ENCODE measurements around the gene TAOK1. TPM values are rescaled to one million over a fixed set of nuclear protein-coding genes. Genes with fewer than 3 reads are reported as not detected.
"Not testable (repeated sequence)": the region's sequence is repeated elsewhere in the genome, so short reads cannot be mapped to it uniquely, and the experiment has no call there.

Gene TAOK1
- total RNA-seq, 1 experiment from 2014 or later, result 56.3 TPM

DNA sequence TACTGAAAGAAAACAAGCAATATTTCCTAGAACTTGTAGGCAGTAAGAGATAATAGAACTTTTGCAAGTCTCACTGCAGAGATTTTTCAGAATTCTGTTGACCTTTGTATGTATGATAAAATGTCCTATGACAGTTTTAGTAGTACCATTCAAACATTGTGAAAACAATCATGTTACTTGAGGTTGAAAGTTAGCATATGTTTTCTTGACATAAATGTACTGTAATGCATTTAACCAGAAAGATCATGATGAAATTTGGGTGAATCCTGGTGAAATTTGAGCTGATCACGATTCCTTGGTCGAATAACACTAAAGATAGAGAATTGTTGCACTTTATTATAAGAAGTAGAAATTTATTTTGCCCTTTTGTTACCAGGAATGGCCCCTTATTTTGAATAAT is 85.7 kb downstream of the TAOK1 start:
- no peaks in the 10 kb centered on the region for H3K79me2 ChIP-seq (ENCODE audit: insufficient read depth, low read length)
- intact Hi-C loops (cut with micrococcal nuclease), result no loop called here
- DNase-seq (ENCODE audit: low read depth, low spot score), result no peak
- no peaks in the 10 kb centered on the region for H3K27me3 ChIP-seq (ENCODE audit: insufficient read depth, low read length)
- no peak overlapping the region for H2AFZ ChIP-seq (ENCODE audit: low read depth, low read length, poor library complexity, severe bottlenecking)
- H3K9ac ChIP-seq (ENCODE audit: low read length), result no peak overlapping the region
- H3K27ac ChIP-seq (ENCODE audit: low read depth, low read length), result no peak overlapping the region
- no peaks in the 10 kb centered on the region for H3K4me1 ChIP-seq (ENCODE audit: control insufficient read depth in 1 of 2, insufficient read depth in 2 of 2, low read length in 2 of 2)
- no peak overlapping the region for H3K4me2 ChIP-seq (ENCODE audit: low read length)
- H3K4me3 ChIP-seq (replicated peaks in 1 of 2; ENCODE audit: low read depth in 1 of 2, low read length in 2 of 2), result no peak overlapping the region
- CTCF ChIA-PET, result no interaction called here
- no peaks in the 10 kb centered on the region for H3K9me2 ChIP-seq (ENCODE audit: insufficient read depth)
- H4K20me1 ChIP-seq (ENCODE audit: insufficient read depth), result no peaks in the 10 kb centered on the region; the same call in 1 of the 2 replicates
- no peaks in the 10 kb centered on the region for H3K9me3 ChIP-seq (ENCODE audit: control insufficient read depth in 1 of 2, insufficient read depth in 1 of 2, low read depth in 1 of 2, low read length in 2 of 2)
- TF ChIP-seq POLR2AphosphoS5 (IDR thresholded peaks at IDR 0.05; ENCODE audit: low read depth, low read length) (no peak), CEBPB (IDR thresholded peaks at IDR 0.05; ENCODE audit: low read depth) (no peak), JUND (IDR thresholded peaks at IDR 0.05) (no peak), ZNF274 (IDR thresholded peaks at IDR 0.05; ENCODE audit: low read depth, low read length) (no peak), ZFX (IDR thresholded peaks at IDR 0.05) (no peak), EZH2phosphoT487 (IDR thresholded peaks at IDR 0.05; ENCODE audit: borderline replicate concordance) (no peak), SIN3A (IDR thresholded peaks at IDR 0.05; ENCODE audit: low read depth) (no peak)
- TF ChIP-seq, protein P1, sequence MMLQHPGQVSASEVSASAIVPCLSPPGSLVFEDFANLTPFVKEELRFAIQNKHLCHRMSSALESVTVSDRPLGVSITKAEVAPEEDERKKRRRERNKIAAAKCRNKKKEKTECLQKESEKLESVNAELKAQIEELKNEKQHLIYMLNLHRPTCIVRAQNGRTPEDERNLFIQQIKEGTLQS (IDR thresholded peaks at IDR 0.05), result no peak
- RAD21 ChIA-PET (ENCODE audit: low non-redundant PET in 1 of 2, low total read pairs in 2 of 2, uncharacterized antibody in 2 of 2, unreplicated experiment in 2 of 2), result no interaction called here
- BruUV-seq (replicated peaks), result no TSS peak
- POLR2A ChIA-PET, result no interaction called here
- no peak for ATAC-seq
- peaks cover 0 to 4% of the 10 kb centered on the region in 2 experiments; a peak in 2 of 4 replicates for H3K36me3 ChIP-seq (ENCODE audit: control insufficient read depth in 1 of 2, insufficient read depth in 2 of 2, low read length in 2 of 2)

DNA sequence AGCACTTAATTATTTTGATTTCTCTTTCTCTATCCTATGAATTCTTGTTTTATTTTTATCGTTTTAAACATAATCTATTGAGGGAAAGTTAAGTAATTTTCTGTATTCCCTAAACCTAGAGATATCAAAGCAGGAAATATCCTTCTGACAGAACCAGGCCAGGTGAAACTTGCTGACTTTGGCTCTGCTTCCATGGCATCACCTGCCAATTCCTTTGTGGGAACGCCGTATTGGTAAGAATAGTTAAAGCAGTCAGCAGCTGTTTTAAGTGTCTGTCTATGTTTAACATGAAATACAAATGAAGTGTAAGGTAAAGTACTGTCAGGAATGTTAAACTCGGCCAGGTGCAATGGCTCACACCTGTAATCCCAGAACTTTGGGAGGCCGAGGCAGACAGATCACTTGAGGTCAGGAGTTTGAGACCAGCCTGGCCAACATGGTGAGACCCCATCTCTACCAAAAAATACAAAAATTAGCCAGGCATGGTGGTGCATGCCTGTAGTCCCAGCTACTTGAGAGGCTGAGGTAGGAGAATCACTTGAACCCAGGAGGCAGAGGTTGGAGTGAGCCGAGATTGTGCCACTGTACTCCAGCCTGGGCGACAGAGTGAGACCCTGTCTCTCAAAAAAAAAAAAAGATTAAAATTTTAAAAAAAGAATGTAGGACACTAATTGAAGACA is 90.2 kb downstream of the TAOK1 start:
- H3K4me2 ChIP-seq (ENCODE audit: low read length); H3K9me2 ChIP-seq (ENCODE audit: insufficient read depth); H3K36me3 ChIP-seq (ENCODE audit: control insufficient read depth in 1 of 2, insufficient read depth in 2 of 2, low read length in 2 of 2); H3K27ac ChIP-seq (ENCODE audit: low read depth, low read length); H2AFZ ChIP-seq (ENCODE audit: low read depth, low read length, poor library complexity, severe bottlenecking); POLR2A ChIA-PET; H4K20me1 ChIP-seq (ENCODE audit: insufficient read depth); H3K4me1 ChIP-seq (ENCODE audit: control insufficient read depth in 1 of 2, insufficient read depth in 2 of 2, low read length in 2 of 2); H3K79me2 ChIP-seq (ENCODE audit: insufficient read depth, low read length); RAD21 ChIA-PET (ENCODE audit: low non-redundant PET in 1 of 2, low total read pairs in 2 of 2, uncharacterized antibody in 2 of 2, unreplicated experiment in 2 of 2); CTCF ChIA-PET; ATAC-seq; BruUV-seq (replicated peaks); H3K27me3 ChIP-seq (ENCODE audit: insufficient read depth, low read length); H3K9ac ChIP-seq (ENCODE audit: low read length); H3K9me3 ChIP-seq (ENCODE audit: control insufficient read depth in 1 of 2, insufficient read depth in 1 of 2, low read depth in 1 of 2, low read length in 2 of 2); intact Hi-C loops (cut with micrococcal nuclease); H3K4me3 ChIP-seq (replicated peaks in 1 of 2; ENCODE audit: low read depth in 1 of 2, low read length in 2 of 2); DNase-seq (ENCODE audit: low read depth, low spot score): not testable (repeated sequence)

Data from HCT116 (cell line).